Measurements from ENCODE around the gene IGFBP5. TPM values are rescaled to one million over a fixed set of nuclear protein-coding genes. Genes with fewer than 3 reads are reported as not detected.

IGFBP5 gene
- total and polyA plus RNA-seq, 2 donors: 6.6 to 134 TPM

GRCh38 chr2:216702756-216703155 lies 7.4 kb upstream of the IGFBP5 start:
- H3K4me3 ChIP-seq (ENCODE audit: low read length in 2 of 2): no peak overlapping the region
- WGBS: 98% methylated on average over 1 of the region's 1 CpG
- no peaks in the 10 kb centered on the region for H3K36me3 ChIP-seq (ENCODE audit: control insufficient read depth in 2 of 2, insufficient read depth in 2 of 2, low read length in 1 of 2)
- H3K9me3 ChIP-seq (ENCODE audit: control insufficient read depth in 2 of 2, insufficient read depth in 1 of 2, low read length in 1 of 2): no peaks in the 10 kb centered on the region
- H3K27ac ChIP-seq (ENCODE audit: low read depth in 1 of 2, low read length in 1 of 2): no peak overlapping the region
- H3K4me1 ChIP-seq (ENCODE audit: control insufficient read depth in 2 of 2, insufficient read depth in 2 of 2, low read length in 2 of 2): no peaks in the 10 kb centered on the region
- no peak for DNase-seq (ENCODE audit: low read depth in 6 of 9, low spot score in 9 of 9)
- peaks cover 0 to 2% of the 10 kb centered on the region in 2 donors for H3K27me3 ChIP-seq (ENCODE audit: control insufficient read depth in 2 of 2, insufficient read depth in 1 of 2, low read length in 1 of 2)

GRCh38 chr2:216701544-216701943 lies 6.2 kb upstream of the IGFBP5 start:
- H3K4me1 ChIP-seq (ENCODE audit: control insufficient read depth in 2 of 2, insufficient read depth in 2 of 2, low read length in 2 of 2): peaks cover 0 to 1% of the 10 kb centered on the region in 2 donors
- peaks cover under 1 to 8% of the 10 kb centered on the region in 2 donors for H3K27me3 ChIP-seq (ENCODE audit: control insufficient read depth in 2 of 2, insufficient read depth in 1 of 2, low read length in 1 of 2)
- no peaks in the 10 kb centered on the region for H3K9me3 ChIP-seq (ENCODE audit: control insufficient read depth in 2 of 2, insufficient read depth in 1 of 2, low read length in 1 of 2)
- no peak for DNase-seq (ENCODE audit: low read depth in 6 of 9, low spot score in 9 of 9)
- no peak overlapping the region for H3K27ac ChIP-seq (ENCODE audit: low read depth in 1 of 2, low read length in 1 of 2)
- 95% methylated on average over 7 of the region's 7 CpGs for WGBS
- no peaks in the 10 kb centered on the region for H3K36me3 ChIP-seq (ENCODE audit: control insufficient read depth in 2 of 2, insufficient read depth in 2 of 2, low read length in 1 of 2)
- no peak overlapping the region for H3K4me3 ChIP-seq (ENCODE audit: low read length in 2 of 2)

GRCh38 chr2:216700781-216701180 lies 5.4 kb upstream of the IGFBP5 start:
- WGBS: 85% methylated on average over 5 of the region's 5 CpGs
- Histone ChIP-seq H3K27me3 (ENCODE audit: control insufficient read depth in 2 of 2, insufficient read depth in 1 of 2, low read length in 1 of 2) (peaks cover 3 to 16% of the 10 kb centered on the region in 2 donors), H3K9me3 (ENCODE audit: control insufficient read depth in 2 of 2, insufficient read depth in 1 of 2, low read length in 1 of 2) (no peaks in the 10 kb centered on the region), H3K4me1 (ENCODE audit: control insufficient read depth in 2 of 2, insufficient read depth in 2 of 2, low read length in 2 of 2) (peaks cover 0 to 8% of the 10 kb centered on the region in 2 donors), H3K36me3 (ENCODE audit: control insufficient read depth in 2 of 2, insufficient read depth in 2 of 2, low read length in 1 of 2) (no peaks in the 10 kb centered on the region), H3K27ac (ENCODE audit: low read depth in 1 of 2, low read length in 1 of 2) (no peak overlapping the region), H3K4me3 (ENCODE audit: low read length in 2 of 2) (no peak overlapping the region)
- DNase-seq (ENCODE audit: low read depth in 6 of 9, low spot score in 9 of 9): no peak

- Histone ChIP-seq H3K36me3 (ENCODE audit: control insufficient read depth in 2 of 2, insufficient read depth in 2 of 2, low read length in 1 of 2) (no peaks in the 10 kb centered on the region), H3K4me3 (ENCODE audit: low read length in 2 of 2) (no peak overlapping the region), H3K9me3 (ENCODE audit: control insufficient read depth in 2 of 2, insufficient read depth in 1 of 2, low read length in 1 of 2) (peaks cover 0 to 2% of the 10 kb centered on the region in 2 donors), H3K4me1 (ENCODE audit: control insufficient read depth in 2 of 2, insufficient read depth in 2 of 2, low read length in 2 of 2) (peaks cover 0 to 15% of the 10 kb centered on the region in 2 donors), H3K27ac (ENCODE audit: low read depth in 1 of 2, low read length in 1 of 2) (no peak overlapping the region), H3K27me3 (ENCODE audit: control insufficient read depth in 2 of 2, insufficient read depth in 1 of 2, low read length in 1 of 2) (peaks cover 3 to 22% of the 10 kb centered on the region in 2 donors)
- DNase-seq (ENCODE audit: low read depth in 6 of 9, low spot score in 9 of 9): no peak
- WGBS: 91% methylated on average over 7 of the region's 7 CpGs
These were observed 4.8 kb upstream of the IGFBP5 start for GRCh38 chr2:216700088-216700567.

GRCh38 chr2:216698895-216699294 lies 3.5 kb upstream of the IGFBP5 start:
- Histone ChIP-seq H3K9me3 (ENCODE audit: control insufficient read depth in 2 of 2, insufficient read depth in 1 of 2, low read length in 1 of 2) (peaks cover 0 to 6% of the 10 kb centered on the region in 2 donors), H3K4me1 (ENCODE audit: control insufficient read depth in 2 of 2, insufficient read depth in 2 of 2, low read length in 2 of 2) (peaks cover 4 to 27% of the 10 kb centered on the region in 2 donors), H3K27ac (ENCODE audit: low read depth in 1 of 2, low read length in 1 of 2) (no peak overlapping the region), H3K36me3 (ENCODE audit: control insufficient read depth in 2 of 2, insufficient read depth in 2 of 2, low read length in 1 of 2) (no peaks in the 10 kb centered on the region), H3K4me3 (ENCODE audit: low read length in 2 of 2) (no peak overlapping the region), H3K27me3 (ENCODE audit: control insufficient read depth in 2 of 2, insufficient read depth in 1 of 2, low read length in 1 of 2) (peaks cover 9 to 35% of the 10 kb centered on the region in 2 donors)
- DNase-seq (ENCODE audit: low read depth in 6 of 9, low spot score in 9 of 9): peak in 4 of 9 donors; percentile 46 to 76 (median 57)
- WGBS: 18% methylated on average over 5 of the region's 5 CpGs

- H3K36me3 ChIP-seq (ENCODE audit: control insufficient read depth in 2 of 2, insufficient read depth in 2 of 2, low read length in 1 of 2): no peaks in the 10 kb centered on the region
- H3K4me3 ChIP-seq (ENCODE audit: low read length in 2 of 2): no peak overlapping the region
- peaks cover 12 to 39% of the 10 kb centered on the region in 2 donors for H3K27me3 ChIP-seq (ENCODE audit: control insufficient read depth in 2 of 2, insufficient read depth in 1 of 2, low read length in 1 of 2)
- H3K27ac ChIP-seq (ENCODE audit: low read depth in 1 of 2, low read length in 1 of 2): no peak overlapping the region
- WGBS: 42% methylated on average over 6 of the region's 6 CpGs
- peaks cover 0 to 6% of the 10 kb centered on the region in 2 donors for H3K9me3 ChIP-seq (ENCODE audit: control insufficient read depth in 2 of 2, insufficient read depth in 1 of 2, low read length in 1 of 2)
- H3K4me1 ChIP-seq (ENCODE audit: control insufficient read depth in 2 of 2, insufficient read depth in 2 of 2, low read length in 2 of 2): peaks cover 8 to 33% of the 10 kb centered on the region in 2 donors
- DNase-seq (ENCODE audit: low read depth in 6 of 9, low spot score in 9 of 9): no peak
These were observed 2.9 kb upstream of the IGFBP5 start for GRCh38 chr2:216698293-216698692.

GRCh38 chr2:216696751-216697560 lies 1.6 kb upstream of the IGFBP5 start:
- DNase-seq (ENCODE audit: low read depth in 6 of 9, low spot score in 9 of 9): peak in 2 of 9 donors; percentile 28 to 69
- H3K4me3 ChIP-seq (ENCODE audit: low read length in 2 of 2): no peak overlapping the region
- WGBS: 46% methylated on average over 7 of the region's 7 CpGs
- peaks cover 0 to 6% of the 10 kb centered on the region in 2 donors for H3K9me3 ChIP-seq (ENCODE audit: control insufficient read depth in 2 of 2, insufficient read depth in 1 of 2, low read length in 1 of 2)
- no peak overlapping the region for H3K27ac ChIP-seq (ENCODE audit: low read depth in 1 of 2, low read length in 1 of 2)
- peaks cover 8 to 42% of the 10 kb centered on the region in 2 donors for H3K4me1 ChIP-seq (ENCODE audit: control insufficient read depth in 2 of 2, insufficient read depth in 2 of 2, low read length in 2 of 2)
- H3K27me3 ChIP-seq (ENCODE audit: control insufficient read depth in 2 of 2, insufficient read depth in 1 of 2, low read length in 1 of 2): peaks cover 12 to 48% of the 10 kb centered on the region in 2 donors
- no peaks in the 10 kb centered on the region for H3K36me3 ChIP-seq (ENCODE audit: control insufficient read depth in 2 of 2, insufficient read depth in 2 of 2, low read length in 1 of 2)

GRCh38 chr2:216696321-216696720 lies 972 bp upstream of the IGFBP5 start:
- H3K27ac ChIP-seq (ENCODE audit: low read depth in 1 of 2, low read length in 1 of 2): no peak overlapping the region
- peaks cover 12 to 55% of the 10 kb centered on the region in 2 donors for H3K27me3 ChIP-seq (ENCODE audit: control insufficient read depth in 2 of 2, insufficient read depth in 1 of 2, low read length in 1 of 2)

GRCh38 chr2:216694826-216695217 lies 527 bp downstream of the IGFBP5 start:
- Histone ChIP-seq H3K36me3 (ENCODE audit: control insufficient read depth in 2 of 2, insufficient read depth in 2 of 2, low read length in 1 of 2) (no peaks in the 10 kb centered on the region), H3K4me1 (ENCODE audit: control insufficient read depth in 2 of 2, insufficient read depth in 2 of 2, low read length in 2 of 2) (peaks cover 10 to 59% of the 10 kb centered on the region in 2 donors), H3K27ac (ENCODE audit: low read depth in 1 of 2, low read length in 1 of 2) (no peak overlapping the region), H3K27me3 (ENCODE audit: control insufficient read depth in 2 of 2, insufficient read depth in 1 of 2, low read length in 1 of 2) (peaks cover 12 to 68% of the 10 kb centered on the region in 2 donors), H3K9me3 (ENCODE audit: control insufficient read depth in 2 of 2, insufficient read depth in 1 of 2, low read length in 1 of 2) (peaks cover 0 to 6% of the 10 kb centered on the region in 2 donors), H3K4me3 (ENCODE audit: low read length in 2 of 2) (peak overlapping the region; percentile 49 to 52)
- DNase-seq (ENCODE audit: low read depth in 6 of 9, low spot score in 9 of 9): peak in 2 of 9 donors; percentile 13 to 40
- 2% methylated on average over 10 of the region's 10 CpGs for WGBS

More at GRCh38 chr2:216696321-216696720, 972 bp upstream of the IGFBP5 start:
- 94% methylated on average over 1 of the region's 1 CpG for WGBS
- Histone ChIP-seq H3K9me3 (ENCODE audit: control insufficient read depth in 2 of 2, insufficient read depth in 1 of 2, low read length in 1 of 2) (peaks cover 0 to 6% of the 10 kb centered on the region in 2 donors), H3K4me3 (ENCODE audit: low read length in 2 of 2) (no peak overlapping the region), H3K36me3 (ENCODE audit: control insufficient read depth in 2 of 2, insufficient read depth in 2 of 2, low read length in 1 of 2) (no peaks in the 10 kb centered on the region), H3K4me1 (ENCODE audit: control insufficient read depth in 2 of 2, insufficient read depth in 2 of 2, low read length in 2 of 2) (peaks cover 9 to 47% of the 10 kb centered on the region in 2 donors)
- DNase-seq (ENCODE audit: low read depth in 6 of 9, low spot score in 9 of 9): no peak
